ENCODE data around the gene KRTAP10-1. TPM values are rescaled to one million over a fixed set of nuclear protein-coding genes. Genes with fewer than 3 reads are reported as not detected.

The KRTAP10-1 gene
- total and polyA plus RNA-seq, 2 of the 13 experiments (the other 11 are each of a cell fraction or from before 2014, with no cell fraction given), result not detected

DNA sequence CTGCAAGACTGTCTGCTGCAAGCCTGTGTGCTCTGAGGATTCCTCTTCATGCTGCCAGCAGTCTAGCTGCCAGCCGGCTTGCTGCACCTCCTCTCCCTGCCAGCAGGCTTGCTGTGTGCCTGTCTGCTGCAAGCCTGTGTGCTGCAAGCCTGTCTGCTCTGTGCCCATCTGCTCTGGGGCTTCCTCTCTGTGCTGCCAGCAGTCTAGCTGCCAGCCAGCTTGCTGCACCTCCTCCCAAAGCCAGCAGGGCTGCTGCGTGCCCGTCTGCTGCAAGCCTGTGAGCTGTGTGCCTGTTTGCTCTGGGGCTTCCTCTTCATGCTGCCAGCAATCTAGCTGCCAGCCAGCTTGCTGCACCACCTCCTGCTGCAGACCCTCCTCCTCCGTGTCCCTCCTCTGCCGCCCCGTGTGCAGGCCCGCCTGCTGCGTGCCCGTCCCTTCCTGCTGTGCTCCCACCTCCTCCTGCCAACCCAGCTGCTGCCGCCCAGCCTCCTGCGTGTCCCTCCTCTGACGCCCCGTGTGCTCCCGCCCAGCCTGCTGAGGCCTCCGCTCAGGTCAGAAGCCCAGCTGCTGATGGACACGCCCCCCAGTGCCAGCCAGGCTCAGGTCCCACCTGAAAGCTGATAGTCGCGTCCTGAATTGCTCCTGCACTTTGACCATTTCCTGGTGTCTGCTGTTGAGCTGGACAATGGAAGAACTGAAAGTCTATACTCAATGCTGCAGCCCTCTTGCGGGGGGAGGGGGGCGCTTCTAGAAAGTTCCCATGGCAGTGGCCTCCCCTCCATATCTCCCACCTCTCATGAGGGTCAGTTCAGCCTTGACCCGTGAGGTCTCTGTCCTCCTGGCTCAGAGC lies 34.7 kb upstream of the KRTAP10-1 start (continued):
- TF ChIP-seq, protein P1, sequence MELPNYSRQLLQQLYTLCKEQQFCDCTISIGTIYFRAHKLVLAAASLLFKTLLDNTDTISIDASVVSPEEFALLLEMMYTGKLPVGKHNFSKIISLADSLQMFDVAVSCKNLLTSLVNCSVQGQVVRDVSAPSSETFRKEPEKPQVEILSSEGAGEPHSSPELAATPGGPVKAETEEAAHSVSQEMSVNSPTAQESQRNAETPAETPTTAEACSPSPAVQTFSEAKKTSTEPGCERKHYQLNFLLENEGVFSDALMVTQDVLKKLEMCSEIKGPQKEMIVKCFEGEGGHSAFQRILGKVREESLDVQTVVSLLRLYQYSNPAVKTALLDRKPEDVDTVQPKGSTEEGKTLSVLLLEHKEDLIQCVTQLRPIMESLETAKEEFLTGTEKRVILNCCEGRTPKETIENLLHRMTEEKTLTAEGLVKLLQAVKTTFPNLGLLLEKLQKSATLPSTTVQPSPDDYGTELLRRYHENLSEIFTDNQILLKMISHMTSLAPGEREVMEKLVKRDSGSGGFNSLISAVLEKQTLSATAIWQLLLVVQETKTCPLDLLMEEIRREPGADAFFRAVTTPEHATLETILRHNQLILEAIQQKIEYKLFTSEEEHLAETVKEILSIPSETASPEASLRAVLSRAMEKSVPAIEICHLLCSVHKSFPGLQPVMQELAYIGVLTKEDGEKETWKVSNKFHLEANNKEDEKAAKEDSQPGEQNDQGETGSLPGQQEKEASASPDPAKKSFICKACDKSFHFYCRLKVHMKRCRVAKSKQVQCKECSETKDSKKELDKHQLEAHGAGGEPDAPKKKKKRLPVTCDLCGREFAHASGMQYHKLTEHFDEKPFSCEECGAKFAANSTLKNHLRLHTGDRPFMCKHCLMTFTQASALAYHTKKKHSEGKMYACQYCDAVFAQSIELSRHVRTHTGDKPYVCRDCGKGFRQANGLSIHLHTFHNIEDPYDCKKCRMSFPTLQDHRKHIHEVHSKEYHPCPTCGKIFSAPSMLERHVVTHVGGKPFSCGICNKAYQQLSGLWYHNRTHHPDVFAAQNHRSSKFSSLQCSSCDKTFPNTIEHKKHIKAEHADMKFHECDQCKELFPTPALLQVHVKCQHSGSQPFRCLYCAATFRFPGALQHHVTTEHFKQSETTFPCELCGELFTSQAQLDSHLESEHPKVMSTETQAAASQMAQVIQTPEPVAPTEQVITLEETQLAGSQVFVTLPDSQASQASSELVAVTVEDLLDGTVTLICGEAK (IDR thresholded peaks at IDR 0.05), result no peak
- TF ChIP-seq, protein P1 (CRISPR knock-in tag; IDR thresholded peaks at IDR 0.05), result no peak; the same call in 1 of the 2 replicates
- TF ChIP-seq SMAD1 (CRISPR knock-in tag; IDR thresholded peaks at IDR 0.05; ENCODE audit: borderline replicate concordance, low read depth) (no peak), ZNF503 (CRISPR knock-in tag; IDR thresholded peaks at IDR 0.05) (no peak), FOXM1 (CRISPR knock-in tag; IDR thresholded peaks at IDR 0.05) (no peak), ZNF432 (CRISPR knock-in tag; IDR thresholded peaks at IDR 0.05; ENCODE audit: borderline replicate concordance) (no peak), RXRB (CRISPR knock-in tag; IDR thresholded peaks at IDR 0.05; ENCODE audit: borderline replicate concordance) (peak; percentile 88), IRF9 (CRISPR knock-in tag; IDR thresholded peaks at IDR 0.05; ENCODE audit: borderline replicate concordance) (no peak), SOX6 (IDR thresholded peaks at IDR 0.05) (no peak), SOX6 (CRISPR knock-in tag; IDR thresholded peaks at IDR 0.05) (peak; percentile 84), TBX2 (CRISPR knock-in tag; IDR thresholded peaks at IDR 0.05; ENCODE audit: borderline replicate concordance) (peak; percentile 78), MZF1 (CRISPR knock-in tag; IDR thresholded peaks at IDR 0.05; ENCODE audit: borderline replicate concordance) (no peak), PHF20 (CRISPR knock-in tag; IDR thresholded peaks at IDR 0.05) (no peak), ZNF724P (CRISPR knock-in tag; IDR thresholded peaks at IDR 0.05; ENCODE audit: borderline replicate concordance) (0 out of 2 replicates have a peak, but pooled peaks have one; percentile 9)

Measured in HepG2 (cell line).